ENCODE results near the gene HIVEP3. TPM values are rescaled to one million over a fixed set of nuclear protein-coding genes. Genes with fewer than 3 reads are reported as not detected.
A peak's percentile ranks its signal among the peaks of the same experiment; 100 is the strongest.

The HIVEP3 gene
- total RNA-seq, 1 donor from 2014 or later: 3.6 TPM

DNA sequence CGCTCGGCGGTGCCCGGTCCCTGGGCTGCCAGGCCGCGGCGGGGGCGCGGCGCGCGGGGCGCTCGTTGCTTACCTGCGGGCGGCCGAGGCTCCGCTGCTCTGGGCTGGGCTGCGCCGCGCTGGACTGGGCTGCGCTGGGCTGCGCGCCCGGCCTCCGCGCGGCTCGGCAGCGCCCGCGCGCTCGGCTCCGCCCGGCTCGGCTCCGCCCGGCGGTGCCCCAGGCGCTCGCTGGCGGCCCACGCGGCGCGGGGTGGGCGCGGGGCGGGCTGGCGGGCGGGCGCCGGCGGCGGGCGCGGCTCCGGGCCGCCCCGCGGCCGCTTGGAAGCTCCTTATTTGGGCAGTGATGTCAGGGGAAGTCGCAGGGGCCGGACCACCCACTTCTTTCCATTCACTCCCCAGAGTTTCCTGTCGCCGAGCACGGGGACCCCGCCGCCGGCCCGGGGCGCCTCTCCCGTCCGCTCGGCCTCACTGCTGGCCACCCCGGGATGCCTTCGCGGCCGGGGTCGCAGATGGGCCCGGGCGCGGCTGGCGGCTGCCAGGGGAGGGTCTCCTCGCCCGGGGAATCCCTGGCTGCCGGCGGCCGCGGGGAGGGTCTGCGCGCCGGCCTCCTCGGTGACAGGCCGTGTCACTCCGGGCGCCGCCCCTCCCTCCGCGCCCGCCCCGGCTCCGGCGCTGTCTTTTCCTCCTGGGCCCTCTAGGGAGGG, 256.5 kb downstream of the HIVEP3 start:
- no peaks in the 10 kb centered on the region for H3K27me3 Mint-ChIP-seq (ENCODE audit: low read depth)
- TF ChIP-seq CTCF (IDR thresholded peaks at IDR 0.05): no peak
- H3K9me3 Mint-ChIP-seq (ENCODE audit: low read depth): no peaks in the 10 kb centered on the region
- H3K36me3 Mint-ChIP-seq (ENCODE audit: low read depth): no peaks in the 10 kb centered on the region
- H3K4me3 Mint-ChIP-seq (ENCODE audit: unreplicated experiment): peak overlapping the region; percentile 45
- H3K4me1 Mint-ChIP-seq (ENCODE audit: low read depth): peaks cover 49% of the 10 kb centered on the region
- no peak overlapping the region for H3K27ac Mint-ChIP-seq (ENCODE audit: unreplicated experiment)
- peak; percentile 81 for DNase-seq (ENCODE audit: low spot score)

DNA sequence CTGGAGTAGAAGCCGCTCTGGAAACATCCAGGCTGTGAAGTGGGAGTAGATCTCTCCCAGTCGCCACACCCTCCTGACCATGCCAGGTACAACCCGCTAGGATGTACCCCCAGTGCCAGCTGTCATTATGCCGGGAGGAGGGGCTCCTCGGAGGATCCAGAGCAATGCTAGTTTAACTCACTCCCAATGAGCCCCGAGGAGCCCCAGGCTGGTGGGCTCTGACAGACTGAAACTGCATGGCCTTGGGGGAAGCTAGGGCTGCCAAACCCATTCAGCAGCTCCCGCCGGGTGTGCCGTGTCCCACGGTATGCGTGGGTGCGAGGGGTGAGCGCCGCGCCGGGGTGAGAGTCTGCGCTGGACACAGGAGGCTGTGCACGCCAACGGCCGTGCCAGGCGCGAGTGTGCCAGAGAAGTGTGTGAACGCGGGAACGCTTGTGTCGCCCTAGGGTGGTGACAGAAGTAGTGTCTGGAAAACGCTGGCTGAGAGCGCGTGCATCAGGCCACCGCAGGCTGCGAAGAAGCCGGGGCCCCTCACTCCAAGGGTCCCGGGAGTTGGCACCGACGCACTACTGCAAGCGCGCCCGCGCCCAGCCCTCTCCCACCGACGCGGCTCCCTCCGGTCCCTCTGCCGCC, 257.2 kb downstream of the HIVEP3 start:
- Mint-ChIP-seq H3K27ac (ENCODE audit: unreplicated experiment) (no peak overlapping the region), H3K9me3 (ENCODE audit: low read depth) (no peaks in the 10 kb centered on the region), H3K36me3 (ENCODE audit: low read depth) (no peaks in the 10 kb centered on the region), H3K4me3 (ENCODE audit: unreplicated experiment) (peak overlapping the region; percentile 81), H3K4me1 (ENCODE audit: low read depth) (peaks cover 42% of the 10 kb centered on the region), H3K27me3 (ENCODE audit: low read depth) (no peaks in the 10 kb centered on the region)
- TF ChIP-seq CTCF (IDR thresholded peaks at IDR 0.05): no peak
- peak; percentile 87 for DNase-seq (ENCODE audit: low spot score)

DNA sequence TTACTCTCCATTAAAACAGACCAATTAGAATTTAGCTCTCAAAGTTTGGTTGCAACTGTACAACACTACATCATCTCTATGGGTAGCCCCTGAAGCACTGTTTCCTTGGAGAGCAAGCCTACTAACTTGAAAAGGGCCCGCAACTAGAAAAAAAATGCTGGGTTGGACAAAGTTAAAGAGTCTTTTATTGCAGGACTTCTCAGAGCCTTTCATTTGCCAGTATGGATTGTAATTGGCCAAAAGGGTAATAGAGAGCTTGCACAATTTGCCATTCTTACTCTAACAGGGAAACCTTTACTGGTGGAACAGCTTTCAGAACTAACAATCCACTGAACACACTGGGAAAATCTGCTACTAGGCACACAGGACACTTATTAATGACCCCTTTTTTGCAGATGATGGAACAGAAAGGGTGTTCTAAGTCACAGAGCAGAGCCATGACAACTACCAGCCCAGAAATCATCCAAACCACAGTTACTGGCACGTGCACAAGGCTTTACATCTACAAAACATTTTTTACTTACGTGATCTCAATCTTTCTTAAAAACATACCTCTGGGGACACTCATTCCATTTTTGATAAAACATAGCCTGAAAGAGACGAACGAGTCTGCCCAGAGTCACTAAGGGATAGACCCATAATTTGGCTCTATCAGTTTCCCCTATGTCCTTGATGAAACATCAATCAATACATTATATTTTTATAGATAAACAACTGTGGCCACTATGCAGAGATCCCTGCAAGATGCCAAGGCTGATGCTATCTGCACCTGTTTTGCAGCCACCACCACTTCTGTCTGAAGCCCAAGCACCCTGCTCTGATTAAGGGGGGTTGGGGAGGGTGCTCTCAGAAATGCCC, 257.9 kb downstream of the HIVEP3 start:
- H3K27me3 Mint-ChIP-seq (ENCODE audit: low read depth): no peaks in the 10 kb centered on the region

GRCh38 chr1:41659903-41660302, 258.8 kb downstream of the HIVEP3 start:
- no peak for DNase-seq (ENCODE audit: low spot score)
- TF ChIP-seq CTCF (IDR thresholded peaks at IDR 0.05): no peak
- Mint-ChIP-seq H3K9me3 (ENCODE audit: low read depth) (no peaks in the 10 kb centered on the region), H3K4me1 (ENCODE audit: low read depth) (peaks cover 25% of the 10 kb centered on the region), H3K4me3 (ENCODE audit: unreplicated experiment) (no peak overlapping the region), H3K27me3 (ENCODE audit: low read depth) (no peaks in the 10 kb centered on the region), H3K36me3 (ENCODE audit: low read depth) (no peaks in the 10 kb centered on the region), H3K27ac (ENCODE audit: unreplicated experiment) (no peak overlapping the region)

More for the DNA sequence above, 257.9 kb downstream of the HIVEP3 start:
- Mint-ChIP-seq H3K4me3 (ENCODE audit: unreplicated experiment) (peak overlapping the region; percentile 81), H3K4me1 (ENCODE audit: low read depth) (peaks cover 34% of the 10 kb centered on the region), H3K36me3 (ENCODE audit: low read depth) (no peaks in the 10 kb centered on the region), H3K9me3 (ENCODE audit: low read depth) (no peaks in the 10 kb centered on the region), H3K27ac (ENCODE audit: unreplicated experiment) (no peak overlapping the region)
- TF ChIP-seq CTCF (IDR thresholded peaks at IDR 0.05): no peak
- DNase-seq (ENCODE audit: low spot score): no peak

DNA sequence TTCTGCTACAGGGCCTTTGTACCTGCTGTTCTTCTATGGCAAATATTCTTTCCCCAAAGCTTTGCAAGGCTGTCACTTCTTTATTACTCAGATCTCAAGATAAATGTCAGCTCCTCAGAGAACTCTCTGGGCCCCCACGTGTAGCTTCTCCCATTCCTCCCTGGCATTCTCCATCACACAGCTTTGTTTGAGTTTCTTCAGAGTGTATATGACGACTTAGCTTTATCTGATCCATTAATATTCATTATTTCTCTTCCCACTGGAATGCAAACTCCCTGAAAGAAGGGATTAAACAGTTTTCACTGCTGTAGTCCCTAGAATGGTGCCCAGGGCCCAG, 259.6 kb downstream of the HIVEP3 start:
- H3K36me3 Mint-ChIP-seq (ENCODE audit: low read depth): no peaks in the 10 kb centered on the region
- H3K9me3 Mint-ChIP-seq (ENCODE audit: low read depth): no peaks in the 10 kb centered on the region
- peaks cover 19% of the 10 kb centered on the region for H3K4me1 Mint-ChIP-seq (ENCODE audit: low read depth)
- DNase-seq (ENCODE audit: low spot score): no peak
- no peak for TF ChIP-seq CTCF (IDR thresholded peaks at IDR 0.05)
- H3K4me3 Mint-ChIP-seq (ENCODE audit: unreplicated experiment): no peak overlapping the region
- no peak overlapping the region for H3K27ac Mint-ChIP-seq (ENCODE audit: unreplicated experiment)
- H3K27me3 Mint-ChIP-seq (ENCODE audit: low read depth): no peaks in the 10 kb centered on the region

All from chondrocyte (in vitro differentiated cells).